ENCODE results near the gene WDR36.

Gene WDR36

DNA sequence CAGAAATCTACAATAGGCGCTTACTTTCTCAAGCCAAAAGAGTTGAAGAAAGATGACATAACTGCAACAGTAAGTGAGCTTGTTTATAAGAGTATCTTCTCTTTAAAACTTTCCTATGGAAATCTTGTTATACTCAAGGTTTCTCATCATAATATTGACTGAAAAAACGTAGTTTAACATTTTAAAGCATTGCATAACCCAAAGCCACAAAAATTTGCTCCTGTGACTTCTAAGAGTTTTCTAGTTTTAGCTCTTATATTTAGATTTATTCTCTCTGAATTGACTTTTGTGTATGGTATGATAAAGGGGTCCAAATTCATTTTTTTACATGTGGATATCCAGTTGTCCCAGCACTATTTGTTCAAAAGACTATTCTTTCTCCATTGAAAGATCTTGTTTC is 15.2 kb downstream of the WDR36 start:
- H3K9me3 ChIP-seq (ENCODE audit: insufficient read depth, low read depth, low read length): no peaks in the 10 kb centered on the region

DNA sequence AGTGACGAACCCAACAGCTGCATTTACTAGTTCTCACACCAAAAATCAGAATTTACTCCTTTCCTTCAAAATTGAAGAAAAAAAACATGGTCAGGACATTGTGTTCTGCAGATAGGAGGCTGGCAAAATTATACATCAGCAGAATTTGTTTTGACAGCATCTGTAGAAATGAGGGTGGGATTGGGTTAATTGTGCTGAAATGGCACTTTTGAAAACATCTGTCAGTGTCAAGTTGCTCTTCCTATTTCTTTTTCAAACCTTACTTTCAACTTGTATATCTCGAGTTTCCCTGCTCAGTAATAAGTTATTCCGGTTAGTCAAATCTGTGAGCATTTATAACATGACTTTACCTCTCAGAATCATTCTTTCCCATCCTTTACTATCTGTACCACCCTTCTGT is 19.8 kb downstream of the WDR36 start:
- Histone ChIP-seq H3K27ac (ENCODE audit: low read length) (no peak overlapping the region), H3K4me3 (ENCODE audit: low read length) (no peak overlapping the region), H3K9me3 (ENCODE audit: insufficient read depth, low read depth, low read length) (no peaks in the 10 kb centered on the region), H3K36me3 (ENCODE audit: insufficient read depth, low read depth, low read length) (peaks cover 73% of the 10 kb centered on the region), H3K27me3 (ENCODE audit: insufficient read depth, low read length) (no peaks in the 10 kb centered on the region), H3K4me1 (ENCODE audit: insufficient read depth, low read length) (peaks cover 8% of the 10 kb centered on the region), H3K9ac (ENCODE audit: low read depth, low read length) (no peak overlapping the region)

More for the DNA sequence above, 15.2 kb downstream of the WDR36 start:
- Histone ChIP-seq H3K36me3 (ENCODE audit: insufficient read depth, low read depth, low read length) (peaks cover 99% of the 10 kb centered on the region), H3K4me1 (ENCODE audit: insufficient read depth, low read length) (no peaks in the 10 kb centered on the region), H3K27ac (ENCODE audit: low read length) (no peak overlapping the region), H3K27me3 (ENCODE audit: insufficient read depth, low read length) (no peaks in the 10 kb centered on the region), H3K9ac (ENCODE audit: low read depth, low read length) (no peak overlapping the region), H3K4me3 (ENCODE audit: low read length) (no peak overlapping the region)

DNA sequence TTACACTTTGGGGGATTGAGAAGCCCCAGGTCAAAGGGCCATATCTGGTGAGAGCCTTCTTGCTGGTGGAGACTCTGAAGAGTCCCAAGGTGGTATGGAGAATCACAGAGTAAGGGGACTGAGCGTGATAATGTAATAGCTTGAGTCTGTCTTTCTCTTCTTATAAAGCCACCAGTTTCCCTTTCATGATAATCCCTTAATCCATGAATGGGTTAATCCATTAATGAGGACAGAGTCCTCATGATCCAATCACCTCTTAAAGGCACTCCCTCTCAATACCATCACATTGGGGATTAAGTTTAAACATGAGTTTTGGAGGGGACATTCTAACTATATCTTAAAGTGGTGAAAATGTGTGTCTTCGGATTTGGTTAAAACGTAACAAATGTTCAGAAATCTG is 21.5 kb downstream of the WDR36 start:
- Histone ChIP-seq H3K36me3 (ENCODE audit: insufficient read depth, low read depth, low read length) (peaks cover 57% of the 10 kb centered on the region), H3K4me1 (ENCODE audit: insufficient read depth, low read length) (peaks cover 20% of the 10 kb centered on the region), H3K4me3 (ENCODE audit: low read length) (no peak overlapping the region), H3K9me3 (ENCODE audit: insufficient read depth, low read depth, low read length) (no peaks in the 10 kb centered on the region), H3K27ac (ENCODE audit: low read length) (no peak overlapping the region), H3K27me3 (ENCODE audit: insufficient read depth, low read length) (no peaks in the 10 kb centered on the region), H3K9ac (ENCODE audit: low read depth, low read length) (no peak overlapping the region)

DNA sequence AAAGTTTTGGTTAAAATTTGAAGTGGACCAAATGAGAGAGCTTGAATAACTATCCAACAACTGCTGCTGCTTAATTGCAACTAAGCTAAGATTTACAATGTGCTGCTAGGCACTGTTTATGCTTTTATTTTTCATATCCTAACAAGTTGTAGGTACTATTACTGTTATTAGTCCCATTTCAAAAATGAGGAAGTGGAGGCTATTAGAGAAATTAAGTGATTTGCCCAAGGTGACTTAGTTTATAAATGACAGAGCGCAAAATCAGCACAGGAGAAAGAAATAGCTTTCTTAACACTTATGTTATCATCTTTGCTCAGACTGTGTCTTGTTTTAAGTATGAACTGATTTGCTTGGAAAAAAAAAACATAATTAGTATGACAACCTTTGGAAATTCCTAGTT is 23.1 kb downstream of the WDR36 start:
- Histone ChIP-seq H3K27ac (ENCODE audit: low read length) (no peak overlapping the region), H3K9me3 (ENCODE audit: insufficient read depth, low read depth, low read length) (no peaks in the 10 kb centered on the region), H3K4me1 (ENCODE audit: insufficient read depth, low read length) (peaks cover 27% of the 10 kb centered on the region), H3K27me3 (ENCODE audit: insufficient read depth, low read length) (no peaks in the 10 kb centered on the region), H3K9ac (ENCODE audit: low read depth, low read length) (no peak overlapping the region), H3K36me3 (ENCODE audit: insufficient read depth, low read depth, low read length) (peaks cover 56% of the 10 kb centered on the region), H3K4me3 (ENCODE audit: low read length) (no peak overlapping the region)

DNA sequence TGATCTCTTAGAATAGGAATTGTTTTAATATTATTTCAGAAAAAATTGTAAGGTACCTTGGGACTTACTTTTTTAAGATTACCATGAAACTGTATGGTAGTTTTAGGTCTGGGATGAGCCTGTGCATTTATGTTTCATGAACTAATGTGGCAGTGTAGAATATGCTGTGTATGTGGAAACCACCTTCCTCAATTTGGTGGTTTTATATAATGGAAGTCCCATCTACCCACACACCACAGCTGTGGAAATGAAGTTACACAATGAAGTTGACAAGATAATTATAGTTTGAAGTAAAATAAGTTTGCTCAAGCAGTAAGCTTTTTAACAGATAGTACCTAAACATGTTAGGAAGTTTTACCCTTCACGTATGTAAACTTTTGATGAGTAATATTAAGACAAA is 24.4 kb downstream of the WDR36 start:
- Histone ChIP-seq H3K9ac (ENCODE audit: low read depth, low read length) (peak overlapping the region; percentile 53; the same call in 1 of the 2 replicates), H3K27ac (ENCODE audit: low read length) (peak overlapping the region; percentile 2), H3K36me3 (ENCODE audit: insufficient read depth, low read depth, low read length) (peaks cover 56% of the 10 kb centered on the region), H3K4me1 (ENCODE audit: insufficient read depth, low read length) (peaks cover 27% of the 10 kb centered on the region), H3K9me3 (ENCODE audit: insufficient read depth, low read depth, low read length) (no peaks in the 10 kb centered on the region), H3K27me3 (ENCODE audit: insufficient read depth, low read length) (no peaks in the 10 kb centered on the region), H3K4me3 (ENCODE audit: low read length) (peak overlapping the region; percentile 39; the same call in 1 of the 2 replicates)

DNA sequence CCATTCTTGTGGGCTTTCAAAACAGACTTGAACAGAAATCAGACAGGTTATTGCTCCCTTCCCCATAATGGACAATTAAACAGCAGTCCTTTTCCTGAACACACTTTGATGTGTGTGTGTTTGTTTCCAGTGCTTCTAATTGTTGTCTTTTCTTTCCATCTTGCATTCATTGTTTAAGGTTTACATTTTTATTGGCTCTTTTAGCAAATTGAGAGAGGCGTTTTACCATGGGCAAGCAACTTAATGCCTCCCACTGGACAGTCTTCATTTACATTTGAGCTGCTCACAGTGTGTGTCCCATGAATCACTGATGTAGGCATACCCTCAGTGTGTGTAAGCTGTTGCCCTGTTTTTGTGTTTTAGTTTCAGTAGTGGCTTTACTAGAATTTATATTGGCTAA is 25.0 kb downstream of the WDR36 start:
- peak overlapping the region; percentile 53; the same call in 1 of the 2 replicates for H3K9ac ChIP-seq (ENCODE audit: low read depth, low read length)
- peaks cover 27% of the 10 kb centered on the region for H3K4me1 ChIP-seq (ENCODE audit: insufficient read depth, low read length)
- H3K4me3 ChIP-seq (ENCODE audit: low read length): peak overlapping the region; percentile 39; the same call in 1 of the 2 replicates
- H3K9me3 ChIP-seq (ENCODE audit: insufficient read depth, low read depth, low read length): no peaks in the 10 kb centered on the region
- H3K27ac ChIP-seq (ENCODE audit: low read length): peak overlapping the region; percentile 24
- H3K27me3 ChIP-seq (ENCODE audit: insufficient read depth, low read length): no peaks in the 10 kb centered on the region
- H3K36me3 ChIP-seq (ENCODE audit: insufficient read depth, low read depth, low read length): peaks cover 56% of the 10 kb centered on the region

DNA sequence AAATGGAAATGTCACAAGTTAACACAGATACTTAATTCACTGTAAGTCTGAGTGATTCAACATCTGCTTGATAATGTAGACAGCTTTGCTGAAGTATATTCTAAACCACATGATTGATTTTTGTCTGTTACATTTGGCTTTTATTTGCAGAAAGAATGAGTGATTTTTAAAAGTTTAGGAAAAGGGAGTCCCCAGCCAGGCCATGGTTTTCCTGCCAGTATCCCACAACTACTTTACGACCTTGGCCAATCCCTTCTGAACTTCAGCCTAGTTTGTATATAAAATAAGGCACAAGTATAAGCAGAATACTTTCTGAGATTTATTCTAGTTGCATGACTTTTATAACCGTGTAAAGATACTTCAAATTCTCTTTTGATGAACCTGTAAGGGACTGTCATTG is 27.1 kb downstream of the WDR36 start:
- Histone ChIP-seq H3K27ac (ENCODE audit: low read length) (peak overlapping the region; percentile 22), H3K27me3 (ENCODE audit: insufficient read depth, low read length) (no peaks in the 10 kb centered on the region), H3K36me3 (ENCODE audit: insufficient read depth, low read depth, low read length) (peaks cover 57% of the 10 kb centered on the region), H3K4me1 (ENCODE audit: insufficient read depth, low read length) (peaks cover 27% of the 10 kb centered on the region), H3K9ac (ENCODE audit: low read depth, low read length) (no peak overlapping the region), H3K9me3 (ENCODE audit: insufficient read depth, low read depth, low read length) (no peaks in the 10 kb centered on the region), H3K4me3 (ENCODE audit: low read length) (no peak overlapping the region)

DNA sequence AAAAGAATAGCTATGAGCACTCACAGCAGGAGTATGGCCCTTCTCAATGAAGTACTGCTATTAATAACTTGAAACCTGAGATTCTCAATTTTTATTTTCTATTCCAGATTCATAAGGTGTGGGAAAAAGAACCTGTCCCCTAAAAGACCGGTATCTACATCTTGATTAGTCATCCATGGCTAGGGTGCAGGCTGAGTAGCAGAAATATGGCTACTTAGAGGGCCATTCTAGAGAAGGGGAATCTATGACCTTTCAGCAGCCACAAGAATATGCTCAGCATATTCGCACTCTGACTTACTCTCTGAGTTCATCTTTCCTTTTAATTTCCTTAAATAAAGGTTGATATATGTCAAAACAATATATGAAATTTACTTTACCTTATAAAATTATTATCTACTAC is 27.7 kb downstream of the WDR36 start:
- Histone ChIP-seq H3K36me3 (ENCODE audit: insufficient read depth, low read depth, low read length) (peaks cover 61% of the 10 kb centered on the region), H3K4me3 (ENCODE audit: low read length) (no peak overlapping the region), H3K27me3 (ENCODE audit: insufficient read depth, low read length) (no peaks in the 10 kb centered on the region), H3K27ac (ENCODE audit: low read length) (no peak overlapping the region), H3K4me1 (ENCODE audit: insufficient read depth, low read length) (peaks cover 27% of the 10 kb centered on the region), H3K9ac (ENCODE audit: low read depth, low read length) (no peak overlapping the region), H3K9me3 (ENCODE audit: insufficient read depth, low read depth, low read length) (no peaks in the 10 kb centered on the region)

DNA sequence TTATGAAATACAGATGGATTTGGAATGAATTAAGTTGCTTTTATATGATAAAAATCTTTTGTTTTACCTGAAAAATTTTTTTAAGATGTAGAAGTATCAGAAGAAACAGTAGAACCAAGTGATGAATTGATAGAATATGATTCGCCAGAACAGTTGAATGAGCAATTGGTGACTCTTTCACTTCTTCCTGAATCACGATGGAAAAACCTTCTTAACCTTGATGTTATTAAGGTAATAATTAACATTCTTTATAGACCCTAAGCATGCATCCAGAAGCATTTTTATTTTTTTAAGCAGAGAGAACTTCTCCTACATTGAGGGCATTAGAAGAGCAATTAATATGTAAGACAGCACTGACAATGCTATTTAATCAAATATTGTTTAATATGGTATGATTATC is 28.8 kb downstream of the WDR36 start:
- Histone ChIP-seq H3K27me3 (ENCODE audit: insufficient read depth, low read length) (no peaks in the 10 kb centered on the region), H3K36me3 (ENCODE audit: insufficient read depth, low read depth, low read length) (peaks cover 72% of the 10 kb centered on the region), H3K9ac (ENCODE audit: low read depth, low read length) (no peak overlapping the region), H3K4me1 (ENCODE audit: insufficient read depth, low read length) (peaks cover 27% of the 10 kb centered on the region), H3K9me3 (ENCODE audit: insufficient read depth, low read depth, low read length) (no peaks in the 10 kb centered on the region), H3K27ac (ENCODE audit: low read length) (no peak overlapping the region), H3K4me3 (ENCODE audit: low read length) (no peak overlapping the region)

DNA sequence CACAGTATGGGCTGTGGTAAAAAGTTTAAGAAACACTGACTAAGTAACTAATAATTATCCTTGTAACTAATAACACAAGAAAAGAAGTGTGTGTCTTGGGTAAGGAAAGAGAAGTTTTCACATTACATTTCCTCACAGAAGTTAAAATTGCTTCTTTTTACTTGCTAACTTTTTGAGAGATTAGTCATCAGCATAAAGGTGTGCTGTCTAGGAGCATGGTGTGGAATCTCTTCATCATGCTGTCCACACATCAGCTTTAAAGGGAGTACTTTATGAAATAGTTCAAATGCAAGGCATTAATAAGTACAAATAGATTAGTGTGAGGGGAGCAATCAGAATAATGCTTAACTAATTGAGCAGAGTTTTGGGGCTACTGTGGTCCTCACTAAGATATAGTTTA is 29.8 kb downstream of the WDR36 start:
- H3K27me3 ChIP-seq (ENCODE audit: insufficient read depth, low read length): no peaks in the 10 kb centered on the region
- H3K4me3 ChIP-seq (ENCODE audit: low read length): no peak overlapping the region
- H3K27ac ChIP-seq (ENCODE audit: low read length): no peak overlapping the region
- peaks cover 19% of the 10 kb centered on the region for H3K4me1 ChIP-seq (ENCODE audit: insufficient read depth, low read length)
- H3K9ac ChIP-seq (ENCODE audit: low read depth, low read length): no peak overlapping the region
- no peaks in the 10 kb centered on the region for H3K9me3 ChIP-seq (ENCODE audit: insufficient read depth, low read depth, low read length)
- peaks cover 82% of the 10 kb centered on the region for H3K36me3 ChIP-seq (ENCODE audit: insufficient read depth, low read depth, low read length)

DNA sequence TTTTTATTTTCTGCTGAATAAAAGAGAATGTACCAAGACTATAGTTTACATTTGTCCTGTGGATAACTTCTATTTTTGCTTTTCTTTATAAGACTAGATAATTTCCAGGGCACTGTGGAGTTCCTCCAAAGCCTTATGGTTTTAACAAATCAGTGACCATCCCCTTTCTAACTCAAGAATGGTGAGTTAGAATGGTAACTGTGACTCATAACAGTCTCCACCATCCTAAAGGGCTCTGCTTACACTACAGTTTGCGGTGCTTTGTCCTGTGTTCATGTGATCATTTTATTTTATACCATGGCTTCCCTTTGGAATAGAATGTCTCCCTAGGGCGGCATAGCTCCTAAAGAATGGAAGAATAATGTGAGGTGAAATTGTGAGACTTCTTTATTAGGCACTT is 30.2 kb downstream of the WDR36 start:
- no peaks in the 10 kb centered on the region for H3K9me3 ChIP-seq (ENCODE audit: insufficient read depth, low read depth, low read length)
- no peak overlapping the region for H3K4me3 ChIP-seq (ENCODE audit: low read length)
- peaks cover 20% of the 10 kb centered on the region for H3K4me1 ChIP-seq (ENCODE audit: insufficient read depth, low read length)
- H3K36me3 ChIP-seq (ENCODE audit: insufficient read depth, low read depth, low read length): peaks cover 83% of the 10 kb centered on the region
- no peak overlapping the region for H3K27ac ChIP-seq (ENCODE audit: low read length)
- no peaks in the 10 kb centered on the region for H3K27me3 ChIP-seq (ENCODE audit: insufficient read depth, low read length)
- no peak overlapping the region for H3K9ac ChIP-seq (ENCODE audit: low read depth, low read length)

DNA sequence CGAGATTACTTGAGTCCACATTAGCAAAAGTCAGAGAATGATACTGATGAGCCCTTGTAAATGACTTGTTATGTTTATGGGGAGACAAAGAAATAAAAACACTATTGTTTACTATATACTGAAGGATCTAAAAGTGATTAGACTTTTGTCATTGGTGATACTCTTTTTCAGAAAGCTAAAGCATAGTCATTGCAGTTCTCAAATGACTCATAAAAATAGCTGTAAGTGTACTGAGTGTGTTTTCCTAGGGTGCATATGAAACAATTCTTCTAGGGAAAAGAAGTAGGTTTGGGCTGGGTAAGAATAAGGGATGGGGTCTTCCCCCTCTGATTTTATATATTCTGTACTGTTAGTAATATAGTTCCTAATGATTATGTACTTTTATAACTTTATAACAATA is 32.6 kb downstream of the WDR36 start:
- no peak overlapping the region for H3K27ac ChIP-seq (ENCODE audit: low read length)
- peaks cover 7% of the 10 kb centered on the region; the same call in 1 of the 2 replicates for H3K4me1 ChIP-seq (ENCODE audit: insufficient read depth, low read length)
- no peaks in the 10 kb centered on the region for H3K27me3 ChIP-seq (ENCODE audit: insufficient read depth, low read length)
- no peak overlapping the region for H3K4me3 ChIP-seq (ENCODE audit: low read length)
- H3K9me3 ChIP-seq (ENCODE audit: insufficient read depth, low read depth, low read length): no peaks in the 10 kb centered on the region
- H3K36me3 ChIP-seq (ENCODE audit: insufficient read depth, low read depth, low read length): peaks cover 72% of the 10 kb centered on the region
- H3K9ac ChIP-seq (ENCODE audit: low read depth, low read length): no peak overlapping the region

DNA sequence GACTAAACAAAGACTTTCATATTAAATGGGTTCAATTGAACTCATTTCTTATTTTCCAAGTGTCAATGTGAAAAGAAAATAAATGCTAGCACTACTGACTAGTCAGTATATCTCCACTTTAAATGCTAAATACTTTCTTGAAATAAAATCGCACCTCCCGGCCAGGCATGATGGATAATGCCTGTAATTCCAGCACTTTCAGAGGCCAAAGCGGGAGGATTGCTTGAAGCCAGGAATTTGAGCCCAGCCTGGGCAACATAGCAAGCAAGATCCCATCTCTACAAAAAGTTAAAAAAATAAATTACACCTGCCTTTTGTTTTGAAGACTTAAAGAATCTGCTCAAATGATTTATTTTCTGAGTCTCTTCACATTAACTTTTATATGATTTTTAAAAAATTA is 34.7 kb downstream of the WDR36 start:
- peaks cover 51% of the 10 kb centered on the region for H3K36me3 ChIP-seq (ENCODE audit: insufficient read depth, low read depth, low read length)

More for the DNA sequence above, 34.7 kb downstream of the WDR36 start:
- H3K4me1 ChIP-seq (ENCODE audit: insufficient read depth, low read length): peaks cover 26% of the 10 kb centered on the region
- no peak overlapping the region for H3K4me3 ChIP-seq (ENCODE audit: low read length)
- no peak overlapping the region for H3K27ac ChIP-seq (ENCODE audit: low read length)
- H3K9ac ChIP-seq (ENCODE audit: low read depth, low read length): no peak overlapping the region
- H3K9me3 ChIP-seq (ENCODE audit: insufficient read depth, low read depth, low read length): no peaks in the 10 kb centered on the region
- H3K27me3 ChIP-seq (ENCODE audit: insufficient read depth, low read length): no peaks in the 10 kb centered on the region
